Fibroblast of lung (primary cell): ENCODE measurements around the gene BCAS3. TPM values are rescaled to one million over a fixed set of nuclear protein-coding genes. Genes with fewer than 3 reads are reported as not detected.
"Not testable (repeated sequence)": the region's sequence is repeated elsewhere in the genome, so short reads cannot be mapped to it uniquely, and the experiment has no call there.

Source experiments
- DNase-seq, 2 donors: peaks; one replicate each; pipeline versions ENCODE4 v3.0.0 to v3.0.0-alpha.2; 2010; ENCODE audit warnings: low read depth in 2 of 2
- H2AFZ ChIP-seq: 2 replicates; pipeline ENCODE4 v1.5.1; 2012; ENCODE audit warnings: low read length, control low read depth, inconsistent platforms
- H3K27ac ChIP-seq: 2 replicates; pipeline ENCODE4 v1.5.1; 2011; ENCODE audit warnings: low read length, control low read depth; ENCODE audit not compliant: insufficient read depth
- H3K27me3 ChIP-seq: 2 replicates; pipeline ENCODE4 v1.5.1; 2011; ENCODE audit warnings: mild to moderate bottlenecking, low read length; ENCODE audit not compliant: control insufficient read depth, insufficient read depth
- H3K36me3 ChIP-seq: 2 replicates; pipeline ENCODE4 v1.5.1; 2011; ENCODE audit warnings: low read length; ENCODE audit not compliant: control insufficient read depth, insufficient read depth
- H3K4me1 ChIP-seq: 2 replicates; pipeline ENCODE4 v1.5.1; 2011; ENCODE audit warnings: low read length; ENCODE audit not compliant: control insufficient read depth, insufficient read depth; ENCODE audit errors: extremely low read depth
- H3K4me2 ChIP-seq: 2 replicates; pipeline ENCODE4 v1.5.1; 2011; ENCODE audit warnings: low read length, control low read depth; ENCODE audit not compliant: insufficient read depth; ENCODE audit errors: extremely low read depth
- H3K4me3 ChIP-seq, 4 experiments: fragments of 200-600 bp in 1 of 4; sonication (generic) in 1 of 4; replicated peaks in 1 of 4; 2 replicates each; pipeline ENCODE4 v1.5.1; 2011 to 2016; ENCODE audit warnings: low read length in 4 of 4, low read depth in 3 of 4, mild to moderate bottlenecking in 3 of 4, control low read depth in 2 of 4, inconsistent platforms in 1 of 4, mixed read lengths in 1 of 4; ENCODE audit not compliant: insufficient read depth in 1 of 4; ENCODE audit errors: control extremely low read depth in 1 of 4
- H3K79me2 ChIP-seq: 2 replicates; pipeline ENCODE4 v1.5.1; 2012; ENCODE audit warnings: mild to moderate bottlenecking, low read length, inconsistent platforms; ENCODE audit not compliant: control insufficient read depth, insufficient read depth
- H3K9ac ChIP-seq: 2 replicates; pipeline ENCODE4 v1.5.1; 2011; ENCODE audit warnings: mild to moderate bottlenecking, low read length, control low read depth; ENCODE audit not compliant: insufficient read depth
- H3K9me3 ChIP-seq: 2 replicates; pipeline ENCODE4 v1.5.1; 2012; ENCODE audit warnings: low read depth, low read length; ENCODE audit not compliant: control insufficient read depth, insufficient read depth
- H4K20me1 ChIP-seq: 2 replicates; pipeline ENCODE4 v1.5.1; 2011; ENCODE audit warnings: low read length; ENCODE audit not compliant: control insufficient read depth, insufficient read depth; ENCODE audit errors: extremely low read depth
- EZH2 ChIP-seq: IDR thresholded peaks from 2 replicates; pipeline ENCODE4 v1.5.1; 2012; ENCODE audit warnings: low read length, control low read depth, mild to moderate bottlenecking; ENCODE audit errors: missing control alignments
- polyA plus RNA-seq, 2 donors: library from polyadenylated mRNA; depleted of rRNA in 1 of 2; stranded (reverse) in 1 of 2; unstranded in 1 of 2; fragments of >200 nt; gene quantifications; 2 replicates each; pipeline ENCODE4 v1.2.1, GENCODE V29; 2011 to 2012; ENCODE audit warnings: missing spikeins in 1 of 2
- total RNA-seq: library from RNA; depleted of rRNA; stranded (reverse); fragments of >200 nt; gene quantifications from 2 replicates; pipeline ENCODE4 v1.2.1, GENCODE V29; 2014
- TF ChIP-seq, protein P1 (sequence below), 2 donors: IDR thresholded peaks in 1 of 2; conservative IDR thresholded peaks in 1 of 2; 1 replicate in 1 of 2; 2 replicates in 1 of 2; pipeline ENCODE4 v1.5.1; 2011 to 2012; ENCODE audit warnings: low read length in 2 of 2, control low read depth in 1 of 2, inconsistent platforms in 1 of 2, low read depth in 1 of 2, mild to moderate bottlenecking in 1 of 2

Gene BCAS3
- total and polyA plus RNA-seq, 2 donors (not counting 1 experiment from before 2014, with no cell fraction given) = 9.9 to 43.6 TPM

DNA sequence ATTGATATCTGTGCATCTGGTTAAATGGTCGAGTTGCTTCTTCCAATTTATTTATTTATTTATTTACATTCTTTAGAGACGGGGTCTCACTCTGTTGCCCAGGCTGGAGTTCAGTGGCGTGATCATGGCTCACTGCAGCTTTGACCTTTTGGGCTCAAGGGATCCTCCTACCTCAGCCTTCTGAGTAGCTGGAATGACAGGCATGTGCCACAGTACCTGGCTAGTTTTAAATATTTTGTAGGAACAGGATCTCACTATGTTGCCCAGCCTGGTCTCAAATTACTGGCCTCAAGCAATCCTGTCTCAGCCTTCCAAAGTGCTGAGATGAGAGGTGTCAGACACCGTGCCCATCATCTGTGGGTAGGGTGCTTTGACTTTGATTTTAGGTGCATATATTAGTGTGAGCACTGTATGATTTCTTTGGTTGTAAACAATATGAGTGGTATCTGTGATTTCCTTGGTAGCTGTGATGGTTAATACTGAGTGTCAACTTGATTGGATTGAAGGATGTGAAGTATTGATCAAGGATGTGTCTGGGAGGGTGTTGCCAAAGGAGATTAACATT is 90.2 kb downstream of the BCAS3 start:
- H3K79me2 ChIP-seq = no peaks in the 10 kb centered on the region
- H3K4me2 ChIP-seq = no peak overlapping the region
- no peak for TF ChIP-seq EZH2
- TF ChIP-seq, protein P1, sequence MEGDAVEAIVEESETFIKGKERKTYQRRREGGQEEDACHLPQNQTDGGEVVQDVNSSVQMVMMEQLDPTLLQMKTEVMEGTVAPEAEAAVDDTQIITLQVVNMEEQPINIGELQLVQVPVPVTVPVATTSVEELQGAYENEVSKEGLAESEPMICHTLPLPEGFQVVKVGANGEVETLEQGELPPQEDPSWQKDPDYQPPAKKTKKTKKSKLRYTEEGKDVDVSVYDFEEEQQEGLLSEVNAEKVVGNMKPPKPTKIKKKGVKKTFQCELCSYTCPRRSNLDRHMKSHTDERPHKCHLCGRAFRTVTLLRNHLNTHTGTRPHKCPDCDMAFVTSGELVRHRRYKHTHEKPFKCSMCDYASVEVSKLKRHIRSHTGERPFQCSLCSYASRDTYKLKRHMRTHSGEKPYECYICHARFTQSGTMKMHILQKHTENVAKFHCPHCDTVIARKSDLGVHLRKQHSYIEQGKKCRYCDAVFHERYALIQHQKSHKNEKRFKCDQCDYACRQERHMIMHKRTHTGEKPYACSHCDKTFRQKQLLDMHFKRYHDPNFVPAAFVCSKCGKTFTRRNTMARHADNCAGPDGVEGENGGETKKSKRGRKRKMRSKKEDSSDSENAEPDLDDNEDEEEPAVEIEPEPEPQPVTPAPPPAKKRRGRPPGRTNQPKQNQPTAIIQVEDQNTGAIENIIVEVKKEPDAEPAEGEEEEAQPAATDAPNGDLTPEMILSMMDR (conservative IDR thresholded peaks at IDR 0.05 in 1 of 2, IDR thresholded peaks at IDR 0.05 in 1 of 2; ENCODE audit: low read depth in 1 of 2, low read length in 2 of 2) = no peak
- H3K4me1 ChIP-seq = no peaks in the 10 kb centered on the region
- no peak overlapping the region for H2AFZ ChIP-seq
- no peaks in the 10 kb centered on the region for H4K20me1 ChIP-seq
- no peak overlapping the region for H3K9ac ChIP-seq
- H3K27me3 ChIP-seq = no peaks in the 10 kb centered on the region
- no peak overlapping the region for H3K4me3 ChIP-seq
- no peak overlapping the region for H3K27ac ChIP-seq
- H3K9me3 ChIP-seq = no peaks in the 10 kb centered on the region
- DNase-seq = no peak
- H3K36me3 ChIP-seq = no peaks in the 10 kb centered on the region

- Histone ChIP-seq H4K20me1 (no peaks in the 10 kb centered on the region), H2AFZ (no peak overlapping the region), H3K9ac (no peak overlapping the region), H3K27me3 (no peaks in the 10 kb centered on the region), H3K27ac (no peak overlapping the region), H3K9me3 (no peaks in the 10 kb centered on the region), H3K4me2 (no peak overlapping the region), H3K4me3 (no peak overlapping the region), H3K36me3 (no peaks in the 10 kb centered on the region), H3K4me1 (no peaks in the 10 kb centered on the region), H3K79me2 (no peaks in the 10 kb centered on the region)
- DNase-seq = no peak
- TF ChIP-seq EZH2 = no peak
- TF ChIP-seq, protein P1 (conservative IDR thresholded peaks at IDR 0.05 in 1 of 2, IDR thresholded peaks at IDR 0.05 in 1 of 2; ENCODE audit: low read depth in 1 of 2, low read length in 2 of 2) = no peak
Measured at GRCh38 chr17:60769327-60769726, 91.7 kb downstream of the BCAS3 start.

DNA sequence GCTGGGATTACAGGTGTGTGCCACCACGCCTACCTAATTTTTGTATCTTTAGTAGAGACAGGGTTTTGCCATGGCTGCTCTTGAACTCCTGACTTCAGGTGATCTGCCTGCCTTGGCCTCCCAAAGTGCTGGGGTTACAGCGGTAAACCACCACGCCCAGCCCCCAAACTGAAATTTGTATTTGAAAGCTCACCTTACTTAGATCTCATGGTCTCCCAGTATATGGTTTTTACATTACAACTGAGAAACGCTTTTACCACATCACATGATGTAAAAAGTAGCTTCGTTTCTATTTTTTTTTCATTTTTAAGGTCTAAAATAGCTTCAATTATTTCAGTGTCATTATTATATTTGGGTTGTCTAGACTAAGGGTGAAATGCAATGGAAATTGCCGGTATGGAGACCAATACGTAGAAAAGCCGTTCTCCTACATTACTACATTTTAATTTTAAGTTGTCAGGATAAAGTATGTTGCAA is 93.3 kb downstream of the BCAS3 start:
- H3K36me3 ChIP-seq = no peaks in the 10 kb centered on the region
- no peaks in the 10 kb centered on the region for H3K9me3 ChIP-seq
- DNase-seq = no peak
- no peak for TF ChIP-seq EZH2
- TF ChIP-seq, protein P1 (conservative IDR thresholded peaks at IDR 0.05 in 1 of 2, IDR thresholded peaks at IDR 0.05 in 1 of 2; ENCODE audit: low read depth in 1 of 2, low read length in 2 of 2) = no peak
- H4K20me1 ChIP-seq = no peaks in the 10 kb centered on the region
- H3K27me3 ChIP-seq = no peaks in the 10 kb centered on the region
- H3K9ac ChIP-seq = no peak overlapping the region
- no peaks in the 10 kb centered on the region for H3K4me1 ChIP-seq
- no peak overlapping the region for H3K4me2 ChIP-seq
- H3K27ac ChIP-seq = no peak overlapping the region
- H3K4me3 ChIP-seq = no peak overlapping the region
- no peak overlapping the region for H2AFZ ChIP-seq
- H3K79me2 ChIP-seq = no peaks in the 10 kb centered on the region

- H3K27me3 ChIP-seq, H3K4me2 ChIP-seq, H3K79me2 ChIP-seq, H3K4me1 ChIP-seq, DNase-seq, H4K20me1 ChIP-seq, H3K9me3 ChIP-seq, H3K27ac ChIP-seq, H3K4me3 ChIP-seq, H3K36me3 ChIP-seq, H3K9ac ChIP-seq, H2AFZ ChIP-seq: not testable (repeated sequence)
Measured at GRCh38 chr17:60771621-60772020, 94.0 kb downstream of the BCAS3 start.
